GM12874 (cell line): ENCODE data around the gene TAB3.

ENCODE experiments used
- TF ChIP-seq, protein P1 (sequence below): IDR thresholded peaks from 2 replicates; pipeline ENCODE4 v1.5.1; 2011; ENCODE audit warnings: low read depth, mild to moderate bottlenecking, control low read depth, low read length, moderate library complexity; ENCODE audit not compliant: insufficient read depth

TAB3 gene

GRCh38 chrX:30791296-30792278 is 97.5 kb downstream of the TAB3 start:
- TF ChIP-seq, protein P1, sequence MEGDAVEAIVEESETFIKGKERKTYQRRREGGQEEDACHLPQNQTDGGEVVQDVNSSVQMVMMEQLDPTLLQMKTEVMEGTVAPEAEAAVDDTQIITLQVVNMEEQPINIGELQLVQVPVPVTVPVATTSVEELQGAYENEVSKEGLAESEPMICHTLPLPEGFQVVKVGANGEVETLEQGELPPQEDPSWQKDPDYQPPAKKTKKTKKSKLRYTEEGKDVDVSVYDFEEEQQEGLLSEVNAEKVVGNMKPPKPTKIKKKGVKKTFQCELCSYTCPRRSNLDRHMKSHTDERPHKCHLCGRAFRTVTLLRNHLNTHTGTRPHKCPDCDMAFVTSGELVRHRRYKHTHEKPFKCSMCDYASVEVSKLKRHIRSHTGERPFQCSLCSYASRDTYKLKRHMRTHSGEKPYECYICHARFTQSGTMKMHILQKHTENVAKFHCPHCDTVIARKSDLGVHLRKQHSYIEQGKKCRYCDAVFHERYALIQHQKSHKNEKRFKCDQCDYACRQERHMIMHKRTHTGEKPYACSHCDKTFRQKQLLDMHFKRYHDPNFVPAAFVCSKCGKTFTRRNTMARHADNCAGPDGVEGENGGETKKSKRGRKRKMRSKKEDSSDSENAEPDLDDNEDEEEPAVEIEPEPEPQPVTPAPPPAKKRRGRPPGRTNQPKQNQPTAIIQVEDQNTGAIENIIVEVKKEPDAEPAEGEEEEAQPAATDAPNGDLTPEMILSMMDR: no peak

- TF ChIP-seq, protein P1: no peak
Measured at GRCh38 chrX:30787012-30787411, 102.0 kb downstream of the TAB3 start.

DNA sequence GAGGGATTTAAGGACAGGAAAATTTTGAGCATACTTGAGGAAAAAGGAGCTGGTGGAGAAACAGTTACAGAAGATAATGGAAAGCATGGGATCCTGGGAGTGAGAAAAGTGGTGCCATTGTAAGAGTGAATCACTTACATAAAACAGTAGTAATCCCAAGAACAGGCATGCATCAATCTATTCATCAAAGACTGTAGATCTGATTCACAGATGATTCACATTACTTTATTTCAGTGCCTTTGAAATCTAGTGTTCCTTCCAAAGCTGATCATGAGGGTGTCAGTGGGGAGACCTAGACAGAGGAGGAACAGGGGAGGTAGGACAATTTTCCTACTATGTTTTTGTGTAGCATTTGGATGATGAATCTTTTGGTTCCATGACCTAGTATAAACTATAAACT is 102.7 kb downstream of the TAB3 start:
- TF ChIP-seq, protein P1: no peak

DNA sequence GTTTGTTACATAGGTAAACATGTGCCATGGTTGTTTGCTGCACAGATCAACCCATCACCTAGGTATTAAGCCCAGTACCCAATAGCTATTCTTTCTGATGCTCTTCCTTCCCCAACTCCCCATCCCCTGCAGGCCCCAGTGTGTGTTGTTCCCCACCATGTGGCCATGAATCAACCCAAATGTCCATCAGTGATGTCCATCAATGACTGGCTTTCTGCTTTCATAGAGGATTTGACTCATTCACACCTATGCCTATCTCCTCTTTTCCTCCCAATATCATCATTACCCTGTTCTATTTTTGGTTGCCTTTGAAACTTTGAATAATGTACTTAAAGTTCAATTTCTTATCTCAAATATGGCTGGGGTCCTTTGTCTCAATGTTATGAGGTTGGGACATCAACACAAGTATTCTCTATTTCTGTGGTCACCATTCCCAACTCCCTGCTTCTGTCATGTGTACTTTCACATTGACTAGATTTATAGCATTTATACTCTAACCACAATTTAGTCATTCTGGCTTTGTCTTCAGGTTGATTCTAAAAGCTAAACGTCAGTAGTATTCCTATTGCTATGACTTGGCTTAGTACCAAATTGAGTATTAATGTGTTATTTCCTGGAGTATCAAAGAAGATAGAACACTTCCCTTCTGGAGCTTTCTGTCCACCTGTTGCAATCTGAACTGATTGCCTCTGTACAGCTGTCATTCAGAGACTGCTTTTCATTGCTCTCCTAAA is 107.2 kb downstream of the TAB3 start:
- TF ChIP-seq, protein P1: no peak

DNA sequence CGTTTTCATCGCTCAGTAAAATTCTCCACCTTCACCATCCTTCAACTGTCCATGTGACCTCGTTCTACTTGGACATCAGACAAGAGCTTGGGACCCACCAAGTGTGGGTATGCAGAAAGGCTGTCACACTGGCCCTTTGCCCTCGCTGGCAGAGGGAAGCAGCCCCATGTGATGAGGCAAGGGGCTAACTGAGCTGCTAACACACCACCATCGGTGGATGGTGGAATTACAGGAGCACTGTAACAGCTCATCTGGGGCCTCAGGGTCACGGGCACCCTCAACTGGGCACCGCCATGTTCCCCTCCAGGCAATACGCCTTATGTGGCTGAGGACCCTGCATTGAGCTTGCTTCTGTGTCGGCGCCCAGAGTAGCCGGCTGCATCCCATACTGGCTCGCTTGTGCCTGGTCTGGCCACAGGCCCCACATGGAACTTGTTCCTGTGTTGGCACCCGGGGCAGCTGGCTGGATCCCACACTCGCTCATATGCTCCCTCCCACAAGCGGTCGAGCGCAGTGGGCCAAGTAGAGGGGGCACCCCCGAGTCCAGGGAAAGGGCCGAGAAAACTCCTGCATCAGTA is 109.5 kb downstream of the TAB3 start:
- TF ChIP-seq, protein P1: no peak

GRCh38 chrX:30777575-30777974 is 111.5 kb downstream of the TAB3 start:
- TF ChIP-seq, protein P1: no peak
